ENCODE measurements around the gene NOL8. TPM values are rescaled to one million over a fixed set of nuclear protein-coding genes. Genes with fewer than 3 reads are reported as not detected.

Gene NOL8
- total RNA-seq, 1 donor from 2014 or later, result 19.8 TPM

GRCh38 chr9:92313624-92314012, 11.5 kb downstream of the NOL8 start:
- TF ChIP-seq, protein P1, sequence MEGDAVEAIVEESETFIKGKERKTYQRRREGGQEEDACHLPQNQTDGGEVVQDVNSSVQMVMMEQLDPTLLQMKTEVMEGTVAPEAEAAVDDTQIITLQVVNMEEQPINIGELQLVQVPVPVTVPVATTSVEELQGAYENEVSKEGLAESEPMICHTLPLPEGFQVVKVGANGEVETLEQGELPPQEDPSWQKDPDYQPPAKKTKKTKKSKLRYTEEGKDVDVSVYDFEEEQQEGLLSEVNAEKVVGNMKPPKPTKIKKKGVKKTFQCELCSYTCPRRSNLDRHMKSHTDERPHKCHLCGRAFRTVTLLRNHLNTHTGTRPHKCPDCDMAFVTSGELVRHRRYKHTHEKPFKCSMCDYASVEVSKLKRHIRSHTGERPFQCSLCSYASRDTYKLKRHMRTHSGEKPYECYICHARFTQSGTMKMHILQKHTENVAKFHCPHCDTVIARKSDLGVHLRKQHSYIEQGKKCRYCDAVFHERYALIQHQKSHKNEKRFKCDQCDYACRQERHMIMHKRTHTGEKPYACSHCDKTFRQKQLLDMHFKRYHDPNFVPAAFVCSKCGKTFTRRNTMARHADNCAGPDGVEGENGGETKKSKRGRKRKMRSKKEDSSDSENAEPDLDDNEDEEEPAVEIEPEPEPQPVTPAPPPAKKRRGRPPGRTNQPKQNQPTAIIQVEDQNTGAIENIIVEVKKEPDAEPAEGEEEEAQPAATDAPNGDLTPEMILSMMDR (conservative IDR thresholded peaks at IDR 0.05; ENCODE audit: low read depth, low read length), result no peak
- H3K4me3 ChIP-seq (ENCODE audit: low read depth, low read length), result no peak overlapping the region
- no peak for DNase-seq (ENCODE audit: low read depth)

DNA sequence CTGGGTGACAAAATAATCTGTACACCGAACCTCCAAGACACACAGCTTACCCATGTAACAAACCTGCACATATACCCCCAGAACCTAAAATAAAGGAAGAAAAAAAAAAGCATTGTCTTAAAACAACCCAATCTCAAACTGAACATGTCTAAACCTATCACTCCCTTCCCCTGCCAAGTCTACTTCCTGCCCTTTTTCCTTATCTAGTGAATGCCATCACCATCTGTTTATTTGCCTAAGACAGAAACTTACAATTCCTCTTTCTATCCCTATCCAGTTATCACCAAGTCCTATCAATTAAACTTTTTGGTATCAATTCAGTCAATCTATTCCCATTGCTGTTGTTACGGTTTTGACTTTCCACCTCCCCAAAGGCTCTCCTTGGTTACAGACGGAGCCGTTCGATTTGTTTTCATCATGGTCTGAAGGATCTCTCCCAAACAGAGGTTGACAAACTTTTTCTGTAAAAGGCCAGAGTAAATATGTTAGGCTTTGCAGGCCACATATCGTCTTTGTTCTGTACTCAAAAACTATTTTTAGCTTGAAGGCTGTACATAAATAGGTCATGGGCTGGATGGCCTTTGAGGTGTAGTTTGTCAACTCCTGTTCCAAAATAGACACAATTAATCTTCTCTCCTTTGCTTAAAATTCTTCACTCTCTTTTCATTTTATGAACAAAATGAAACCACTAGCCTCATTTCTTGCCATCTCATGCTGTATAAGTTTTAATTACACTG, 12.1 kb downstream of the NOL8 start:
- TF ChIP-seq, protein P1 (conservative IDR thresholded peaks at IDR 0.05; ENCODE audit: low read depth, low read length), result no peak
- no peak overlapping the region for H3K4me3 ChIP-seq (ENCODE audit: low read depth, low read length)
- DNase-seq (ENCODE audit: low read depth), result no peak

- DNase-seq (ENCODE audit: low read depth), result no peak
- TF ChIP-seq, protein P1 (conservative IDR thresholded peaks at IDR 0.05; ENCODE audit: low read depth, low read length), result no peak
- no peak overlapping the region for H3K4me3 ChIP-seq (ENCODE audit: low read depth, low read length)
Observed at GRCh38 chr9:92310562-92310961, 14.6 kb downstream of the NOL8 start.

- no peak for DNase-seq (ENCODE audit: low read depth)
- H3K4me3 ChIP-seq (ENCODE audit: low read depth, low read length), result no peak overlapping the region
- TF ChIP-seq, protein P1 (conservative IDR thresholded peaks at IDR 0.05; ENCODE audit: low read depth, low read length), result no peak
Observed at GRCh38 chr9:92308893-92309292, 16.3 kb downstream of the NOL8 start.

DNA sequence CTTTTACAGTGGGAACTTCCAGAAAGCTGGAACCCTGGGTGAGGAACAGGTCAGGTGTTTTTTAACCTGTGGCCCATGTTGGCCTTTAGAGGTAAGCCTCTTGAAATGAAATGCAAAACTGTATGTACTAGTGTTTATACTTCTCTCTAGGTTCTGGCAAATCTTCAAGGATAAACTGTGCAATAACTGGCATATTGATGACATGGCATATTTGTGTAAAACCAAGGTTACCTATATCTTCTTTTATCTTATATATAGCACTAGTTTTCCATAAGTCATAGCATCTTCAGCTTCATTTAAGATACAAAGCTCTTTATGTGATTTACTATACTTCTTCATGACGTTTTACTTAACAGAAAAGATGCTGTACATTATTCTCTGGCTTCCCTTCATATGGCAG, 24.2 kb downstream of the NOL8 start:
- no peak for DNase-seq (ENCODE audit: low read depth)
- TF ChIP-seq, protein P1 (conservative IDR thresholded peaks at IDR 0.05; ENCODE audit: low read depth, low read length), result no peak
- no peak overlapping the region for H3K4me3 ChIP-seq (ENCODE audit: low read depth, low read length)

- DNase-seq (ENCODE audit: low read depth), result no peak
- TF ChIP-seq, protein P1 (conservative IDR thresholded peaks at IDR 0.05; ENCODE audit: low read depth, low read length), result no peak
- no peak overlapping the region for H3K4me3 ChIP-seq (ENCODE audit: low read depth, low read length)
Observed at GRCh38 chr9:92299116-92299515, 26.0 kb downstream of the NOL8 start.

DNA sequence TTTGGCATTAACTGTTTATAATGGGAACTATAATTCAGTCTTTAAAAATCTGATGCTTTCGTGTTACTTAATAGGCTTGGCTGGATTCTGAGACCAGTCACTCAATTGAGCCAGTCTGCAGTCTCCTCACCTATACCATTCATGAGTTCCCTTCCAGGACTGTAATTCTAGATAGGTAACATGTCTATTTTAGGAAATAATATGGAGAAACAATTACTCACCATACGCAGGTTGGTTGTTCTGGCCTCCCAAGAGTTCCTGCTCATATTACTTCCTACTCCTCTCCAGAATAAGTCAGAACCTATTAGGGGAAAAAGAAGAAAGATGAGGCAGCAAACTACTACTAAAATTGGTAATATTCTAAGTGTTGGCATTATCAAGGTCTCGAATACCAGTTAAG, 27.1 kb downstream of the NOL8 start:
- H3K4me3 ChIP-seq (ENCODE audit: low read depth, low read length), result no peak overlapping the region
- TF ChIP-seq, protein P1 (conservative IDR thresholded peaks at IDR 0.05; ENCODE audit: low read depth, low read length), result no peak
- no peak for DNase-seq (ENCODE audit: low read depth)

All from epithelial cell of proximal tubule (primary cell).